ENCODE measurements around the gene ADORA1.

- TF ChIP-seq CTCF (IDR thresholded peaks at IDR 0.05; ENCODE audit: low read length) (no peak), EZH2 (optimal IDR thresholded peaks at IDR 0.05; ENCODE audit: low read depth, low read length) (no peak), EZH2phosphoT487 (IDR thresholded peaks at IDR 0.05; ENCODE audit: low read length) (no peak)
Observed at GRCh38 chr1:203104789-203105390, 22.6 kb upstream of the ADORA1 start.

Data from MM.1S (cell line).